Anterior cingulate cortex (tissue), 58 donors: ENCODE data around the gene RNF215.
A peak's percentile ranks its signal among the peaks of the same experiment; 100 is the strongest.

Experiments used
- DNase-seq, 58 donors: peaks; one replicate each; lab custom pipeline; 2025; lab: John Stamatoyannopoulos, UW

The RNF215 gene

DNA sequence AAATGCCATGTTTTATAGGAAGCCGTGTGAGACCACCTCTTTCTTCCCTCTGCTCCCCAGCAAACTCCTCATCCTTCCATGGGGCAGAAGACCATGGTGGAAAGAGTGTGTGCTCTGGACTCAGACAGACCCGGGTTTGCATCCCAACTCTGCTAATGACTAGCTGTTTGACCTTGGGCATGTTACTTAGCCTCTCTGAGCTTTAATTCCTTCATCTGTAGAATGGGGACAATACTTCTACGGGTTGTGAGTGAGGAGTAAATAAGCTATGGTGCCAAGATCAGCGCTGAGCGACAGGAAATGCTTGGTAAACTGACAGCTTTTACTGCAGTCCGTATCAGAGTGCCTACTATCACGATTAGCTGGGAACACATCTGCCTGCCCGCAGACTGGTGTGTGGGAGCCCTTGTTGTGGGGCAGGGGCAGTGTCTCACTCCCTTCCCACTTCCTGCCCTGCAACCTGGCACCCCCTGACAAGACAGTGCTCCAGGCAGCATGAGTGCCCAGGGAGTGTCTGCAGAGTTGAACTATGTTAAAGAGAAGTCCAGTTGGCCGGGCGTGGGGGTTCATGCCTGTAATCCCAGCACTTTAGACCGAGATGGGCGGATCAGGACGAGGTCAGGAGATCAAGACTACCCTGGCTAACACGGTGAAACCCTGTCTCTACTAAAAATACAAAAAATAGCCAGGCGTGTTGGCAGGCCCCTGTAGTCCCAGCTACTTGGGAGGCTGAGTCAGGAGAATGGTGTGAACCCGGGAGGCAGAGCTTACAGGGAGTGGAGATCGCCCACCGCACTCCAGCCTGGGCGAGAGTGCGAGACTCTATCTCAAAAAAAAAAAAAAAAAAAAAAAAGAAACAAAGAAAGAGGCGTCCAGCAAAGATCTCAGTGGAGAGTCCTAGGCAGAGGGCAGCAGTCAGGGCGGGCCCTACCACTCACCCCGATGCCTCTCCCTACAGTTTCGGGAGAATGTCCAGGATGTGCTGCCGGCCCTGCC is 11.8 kb upstream of the RNF215 start:
- DNase-seq: peak in 3 of 58 donors; percentile 14 to 22 (median 15)

DNA sequence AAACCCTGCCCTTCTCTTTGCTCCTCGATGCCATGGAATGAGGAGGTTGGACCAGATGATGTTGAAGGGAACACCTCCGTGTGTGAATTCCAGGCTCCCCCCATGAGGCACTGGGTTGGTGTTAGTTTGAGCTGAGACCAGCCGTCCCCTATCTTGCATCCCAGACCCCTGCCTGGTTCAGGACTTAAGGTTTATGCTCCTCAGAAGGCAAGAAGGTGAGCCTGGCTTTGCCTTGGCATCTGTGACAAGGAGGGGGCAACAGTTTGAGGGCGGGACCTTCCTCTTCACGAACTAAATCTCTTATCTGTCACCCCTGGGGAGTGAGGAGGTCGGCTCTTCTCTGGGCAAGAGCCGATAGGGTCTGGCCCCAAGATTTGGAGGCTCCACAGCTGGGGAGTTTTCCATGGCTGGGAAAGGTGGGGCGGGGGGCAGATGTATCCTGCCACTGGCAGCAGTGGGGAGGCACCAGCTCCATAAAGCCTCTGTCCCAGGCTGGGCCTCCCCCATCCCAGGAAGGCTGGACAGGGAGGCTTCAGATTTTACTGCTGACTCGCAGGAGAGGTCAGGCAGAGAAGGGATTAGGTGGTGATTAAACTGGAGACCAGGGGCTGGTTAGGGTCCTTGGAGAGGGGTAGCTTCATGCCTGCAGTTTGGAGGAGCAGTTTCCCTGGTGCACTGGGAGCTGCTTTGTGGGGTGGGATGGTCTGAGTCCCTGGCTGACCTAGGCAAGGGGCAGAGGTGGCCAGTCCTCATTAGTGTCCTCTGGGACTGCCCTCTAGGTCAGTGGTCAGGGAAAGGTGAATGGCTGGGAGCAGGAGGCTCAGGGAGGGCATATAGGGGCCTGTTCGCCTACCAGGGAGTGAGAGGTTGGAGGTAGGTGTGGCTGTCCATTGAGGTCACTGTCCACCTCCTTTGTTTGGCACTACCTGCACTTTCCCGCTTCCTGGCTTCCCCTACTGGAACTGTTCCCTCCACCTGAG is 10.7 kb upstream of the RNF215 start:
- no peak for DNase-seq

DNA sequence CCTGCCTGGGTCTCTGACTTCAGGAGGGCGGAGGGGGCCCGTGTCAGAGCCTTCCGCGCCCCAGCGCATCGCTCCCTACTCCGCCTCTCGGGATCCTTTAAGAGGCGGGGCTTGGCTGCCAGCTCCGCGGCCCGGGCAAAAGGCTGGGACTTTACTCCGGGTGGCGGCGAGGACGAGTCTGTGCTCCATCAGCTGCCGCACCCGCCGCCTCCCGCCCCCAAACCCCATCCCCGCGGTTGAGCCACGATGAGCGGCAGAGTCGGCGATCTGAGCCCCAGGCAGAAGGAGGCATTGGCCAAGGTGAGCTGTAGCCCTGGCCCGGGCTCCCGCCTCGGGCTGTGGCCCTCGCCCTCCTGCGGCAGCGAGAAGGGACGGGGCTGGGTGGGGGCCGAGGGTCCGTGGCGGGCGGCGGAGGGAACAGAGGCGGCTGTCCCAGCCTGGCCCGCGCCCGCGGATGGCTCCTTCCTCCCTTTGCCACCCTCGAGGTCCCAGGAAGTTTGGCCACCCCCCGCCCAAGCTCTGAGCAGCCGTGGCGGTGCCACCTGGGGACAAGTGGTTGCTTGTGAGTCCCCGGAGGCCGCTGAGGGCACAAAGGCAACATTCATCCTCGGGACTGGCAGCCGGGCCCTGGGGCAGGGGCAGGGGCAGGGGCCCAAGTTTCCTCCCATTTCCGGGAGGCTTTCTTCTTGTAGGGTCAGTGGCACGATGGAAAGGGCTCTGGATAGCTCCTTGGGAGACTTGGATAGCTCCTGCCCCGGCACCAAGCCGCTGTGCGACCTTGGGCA is 9.9 kb upstream of the RNF215 start, which contains the start of gene SEC14L2:
Gene SEC14L2, plus strand, starts transcription at position 148 of the 785 bp plus-strand sequence. Its CDS starts 99 bp downstream, at position 247.
- DNase-seq: peak in 56 of 58 donors; percentile 24 to 84 (median 71)

DNA sequence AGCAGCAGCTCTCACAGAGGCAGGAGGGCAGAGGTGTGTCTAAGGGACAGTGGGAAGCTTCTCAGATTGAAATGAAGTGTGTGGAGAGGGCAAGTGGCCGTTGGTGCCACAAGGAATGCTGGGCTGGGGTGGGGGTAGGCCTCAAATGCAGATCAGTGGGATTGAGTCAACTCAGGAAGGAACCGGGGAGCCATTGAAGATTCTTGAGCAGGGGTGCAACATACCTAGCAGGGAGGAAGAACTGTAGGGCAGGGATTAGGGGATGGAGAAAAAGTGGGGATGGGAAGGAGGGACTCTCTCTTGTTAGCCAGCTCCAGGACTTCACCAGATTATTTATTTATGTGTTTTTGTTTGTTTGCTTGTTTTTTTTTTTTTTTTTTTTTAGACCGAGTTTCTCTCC is 6.7 kb upstream of the RNF215 start:
- DNase-seq: no peak

DNA sequence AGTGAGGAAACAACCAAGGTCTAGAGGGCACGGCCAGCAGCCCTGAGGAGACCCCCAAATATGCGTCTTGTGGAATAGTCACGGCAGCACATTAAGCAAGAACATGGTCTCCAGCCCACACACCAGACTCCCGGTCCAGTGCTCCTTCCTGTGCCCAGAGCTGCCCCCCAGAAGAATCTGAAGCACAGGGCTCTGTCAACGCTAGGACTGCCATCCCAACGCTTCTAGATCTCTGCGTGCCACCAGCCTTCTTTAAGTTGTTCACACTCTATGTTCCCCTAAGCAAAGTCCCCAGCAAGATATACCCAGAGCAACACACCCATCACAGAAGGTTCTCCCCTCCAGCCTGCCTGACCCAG is 6.1 kb upstream of the RNF215 start:
- DNase-seq: no peak

DNA sequence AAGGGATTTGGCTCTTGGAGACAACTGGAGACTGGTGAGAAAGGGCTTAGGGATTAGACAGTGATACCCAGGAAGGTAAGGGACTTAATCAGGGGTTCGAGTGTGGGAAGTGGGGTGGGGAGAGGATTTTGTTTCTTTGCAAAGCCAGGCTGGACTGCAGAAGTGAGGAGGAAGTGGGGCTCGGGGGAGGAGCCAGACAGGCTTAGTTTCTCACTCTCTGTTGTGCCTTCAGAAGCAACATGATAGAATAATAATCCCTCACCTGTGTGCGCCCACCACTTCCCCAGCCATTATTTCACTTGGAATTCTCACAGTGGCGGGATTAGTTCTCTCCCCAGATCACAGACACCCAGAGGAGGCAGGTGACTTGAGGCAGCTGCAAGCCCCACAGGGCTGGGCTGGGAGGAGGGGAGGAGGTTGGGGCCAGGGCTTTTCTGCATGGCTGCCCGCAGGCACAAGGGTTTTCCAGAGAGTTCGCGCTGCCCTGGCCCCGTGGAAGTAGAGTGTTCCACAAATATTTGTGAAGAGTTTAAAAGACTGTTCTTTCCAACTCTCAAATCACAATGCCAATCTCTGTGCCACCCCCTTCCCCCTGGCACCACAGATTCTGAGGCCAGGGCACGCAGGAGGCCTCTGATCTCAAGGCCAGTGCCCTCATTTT is 5.6 kb upstream of the RNF215 start:
- peak in 9 of 58 donors; percentile 5 to 36 (median 17) for DNase-seq

DNA sequence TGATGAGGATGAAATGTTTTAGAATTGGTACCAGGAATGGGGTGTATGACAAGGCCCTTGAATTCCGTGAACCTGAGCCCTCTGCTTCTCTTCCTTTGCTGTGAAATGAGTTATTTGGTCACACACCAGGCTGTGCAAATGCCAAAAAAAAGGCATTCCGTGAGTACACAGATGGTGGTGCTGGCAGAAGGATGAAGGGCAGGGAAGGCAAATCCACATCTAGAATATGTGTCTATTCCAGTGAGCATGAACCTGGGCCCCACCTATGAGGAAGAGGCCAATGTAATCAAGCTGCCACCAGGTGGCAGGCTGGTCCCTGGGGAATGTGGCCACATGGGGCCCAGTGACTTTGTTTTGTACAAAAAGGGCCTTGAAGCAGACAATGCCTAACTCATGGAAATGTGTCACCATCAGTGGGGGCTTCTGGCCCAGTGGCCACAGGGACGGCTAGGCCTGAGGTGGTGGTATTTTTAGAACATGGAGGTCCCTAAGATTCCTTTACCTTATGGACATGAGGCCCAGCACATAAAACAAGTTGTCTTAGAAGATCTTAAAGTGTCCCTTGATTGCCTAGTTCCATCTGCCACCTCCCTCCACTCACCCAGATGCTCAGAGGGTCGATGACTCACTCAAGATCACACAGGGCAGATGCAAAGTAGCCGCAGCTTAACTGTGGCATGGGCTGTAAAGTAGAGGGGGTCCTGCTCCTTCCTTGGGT is 3.9 kb upstream of the RNF215 start:
- peak in 56 of 58 donors; percentile 12 to 80 (median 52) for DNase-seq

DNA sequence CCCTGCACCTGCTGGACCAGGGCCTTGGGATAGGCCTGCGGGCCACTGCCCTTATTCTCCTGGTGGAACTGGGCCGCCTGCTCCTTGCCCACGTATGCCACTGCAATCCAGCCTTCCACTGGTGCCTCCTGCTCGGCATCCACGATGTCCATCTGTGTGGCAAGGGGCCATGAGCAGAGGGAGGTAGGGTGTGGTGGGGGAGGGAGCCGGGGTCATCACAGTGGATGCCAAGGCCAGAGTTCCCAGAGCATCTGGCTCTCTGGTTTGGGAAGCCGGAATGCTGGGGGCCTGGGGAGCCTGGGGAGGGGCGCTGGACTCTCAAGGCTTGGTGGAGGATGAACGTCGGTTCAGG is 627 bp downstream of the RNF215 start:
- peak in 5 of 58 donors; percentile 22 to 55 (median 37) for DNase-seq

DNA sequence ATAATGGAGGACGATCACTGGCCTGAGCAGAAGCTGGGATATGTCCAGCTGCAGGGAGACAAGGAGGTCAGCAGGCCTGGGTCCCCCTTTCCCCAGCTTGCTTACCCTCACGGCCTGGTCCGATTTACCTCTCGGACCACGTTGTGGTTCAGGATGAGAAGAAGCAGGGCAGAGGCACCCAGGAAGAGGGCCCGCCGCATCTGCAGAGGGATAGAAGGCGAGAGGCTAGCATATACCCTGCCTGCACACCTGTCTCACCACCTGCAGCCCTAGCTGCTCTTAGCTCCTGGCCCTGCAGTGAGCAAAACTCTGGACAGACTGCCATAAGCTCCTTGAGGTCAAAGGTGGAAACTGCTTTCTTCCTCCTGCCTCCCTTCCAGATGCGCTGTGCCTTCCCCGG is 1.3 kb downstream of the RNF215 start:
- DNase-seq: no peak

DNA sequence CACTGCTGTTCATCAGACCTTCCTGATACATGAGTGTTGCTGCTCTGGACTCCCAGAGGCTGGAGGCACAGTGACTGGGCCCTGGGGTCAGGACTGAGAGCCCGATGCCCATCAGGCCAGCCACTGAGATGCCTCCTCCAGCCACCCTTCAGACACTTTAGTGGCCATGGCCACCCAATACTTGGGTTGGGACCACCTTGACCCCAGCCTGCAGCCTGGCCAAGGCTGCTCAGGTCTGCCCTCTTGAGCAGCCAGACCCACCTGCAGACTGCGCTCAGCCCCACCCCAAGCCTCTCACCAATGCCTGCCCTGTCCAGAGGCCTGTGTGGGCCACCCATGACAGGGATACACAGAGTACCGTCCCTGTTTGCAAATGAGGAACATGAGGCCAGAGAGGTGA is 4.2 kb downstream of the RNF215 start:
- no peak for DNase-seq

DNA sequence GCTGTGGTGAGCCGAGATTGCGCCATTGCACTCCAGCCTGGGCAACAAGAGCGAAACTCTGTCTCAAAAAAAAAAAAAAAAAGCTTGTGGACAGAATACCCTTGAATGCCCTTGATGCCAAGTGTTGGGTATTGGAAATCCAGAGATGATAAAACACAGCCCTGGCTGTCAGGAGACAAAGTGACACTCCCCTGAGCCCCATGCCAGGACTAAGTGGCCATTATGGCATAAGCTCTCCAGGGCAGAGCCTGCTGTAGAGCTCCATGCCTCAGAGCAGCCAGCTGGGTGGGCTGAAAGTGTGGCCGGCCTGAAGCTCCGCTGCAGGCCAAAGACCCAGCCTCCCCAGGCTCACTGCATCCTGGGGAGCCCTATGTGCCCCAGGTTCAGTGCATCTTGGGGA is 4.9 kb downstream of the RNF215 start:
- DNase-seq: no peak

DNA sequence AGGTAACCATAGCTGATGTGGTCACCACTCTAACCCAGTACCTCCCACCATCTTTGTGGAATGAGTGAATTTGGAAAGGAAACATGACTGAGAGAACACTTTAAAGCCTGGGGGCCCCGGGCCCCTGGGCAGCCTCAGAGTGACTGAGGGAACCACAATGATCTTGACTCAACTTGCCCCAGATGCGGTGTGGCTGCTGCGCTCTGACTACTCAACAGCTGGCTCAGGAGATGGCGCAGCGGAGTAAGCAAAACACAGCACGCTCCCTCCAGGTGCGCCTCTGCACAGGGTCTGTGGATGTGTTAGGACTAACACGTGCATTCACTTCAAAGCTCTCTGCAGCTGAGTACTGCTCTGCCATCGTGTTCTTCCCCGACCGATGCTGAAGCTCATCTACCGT is 5.9 kb downstream of the RNF215 start:
- DNase-seq: no peak

DNA sequence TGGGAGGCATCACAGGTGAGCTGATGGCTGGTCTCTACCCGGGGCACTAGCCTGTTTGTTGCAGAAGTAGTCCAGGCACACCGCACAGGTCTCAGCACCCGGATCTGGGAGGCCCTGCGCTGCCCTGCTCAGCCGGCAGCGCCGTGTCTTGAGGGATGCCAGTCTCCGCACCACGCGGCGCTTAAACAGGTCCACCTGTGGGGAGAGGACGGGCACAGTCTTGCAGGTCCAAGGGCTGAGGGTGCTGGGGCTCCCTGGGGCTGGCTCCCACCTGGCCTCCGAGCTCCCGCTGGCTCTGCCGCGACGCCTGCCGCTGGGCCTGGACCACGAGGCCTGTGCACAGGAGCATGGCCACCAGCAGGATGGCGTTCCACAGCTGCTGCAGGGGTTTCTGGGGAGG is 7.2 kb downstream of the RNF215 start:
- DNase-seq: no peak

DNA sequence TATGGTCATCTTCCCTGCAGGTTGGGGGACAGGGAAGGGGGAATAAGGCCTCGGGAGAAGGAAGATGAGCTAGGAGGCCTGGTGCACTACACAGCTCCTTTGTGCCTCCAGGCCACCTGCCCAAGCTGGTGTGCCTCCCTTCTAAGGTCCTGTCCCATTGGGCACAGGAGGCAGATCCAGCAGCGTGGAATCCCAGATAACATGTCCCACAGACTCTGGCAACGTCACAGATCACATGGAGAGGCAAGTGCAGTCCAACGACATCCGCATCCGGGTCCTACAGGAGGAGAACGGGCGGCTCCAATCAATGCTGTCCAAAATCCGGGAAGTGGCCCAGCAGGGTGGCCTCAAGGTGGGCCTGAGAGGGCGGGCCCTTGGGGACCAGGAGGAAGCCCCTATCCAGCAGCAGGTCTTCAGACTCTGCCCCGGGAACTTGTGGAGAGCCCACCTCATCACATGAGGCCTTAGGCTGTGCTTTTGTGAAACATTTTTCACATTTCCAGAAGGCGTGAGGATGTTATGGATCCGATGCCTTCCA is 11.8 kb downstream of the RNF215 start:
- DNase-seq: no peak

DNA sequence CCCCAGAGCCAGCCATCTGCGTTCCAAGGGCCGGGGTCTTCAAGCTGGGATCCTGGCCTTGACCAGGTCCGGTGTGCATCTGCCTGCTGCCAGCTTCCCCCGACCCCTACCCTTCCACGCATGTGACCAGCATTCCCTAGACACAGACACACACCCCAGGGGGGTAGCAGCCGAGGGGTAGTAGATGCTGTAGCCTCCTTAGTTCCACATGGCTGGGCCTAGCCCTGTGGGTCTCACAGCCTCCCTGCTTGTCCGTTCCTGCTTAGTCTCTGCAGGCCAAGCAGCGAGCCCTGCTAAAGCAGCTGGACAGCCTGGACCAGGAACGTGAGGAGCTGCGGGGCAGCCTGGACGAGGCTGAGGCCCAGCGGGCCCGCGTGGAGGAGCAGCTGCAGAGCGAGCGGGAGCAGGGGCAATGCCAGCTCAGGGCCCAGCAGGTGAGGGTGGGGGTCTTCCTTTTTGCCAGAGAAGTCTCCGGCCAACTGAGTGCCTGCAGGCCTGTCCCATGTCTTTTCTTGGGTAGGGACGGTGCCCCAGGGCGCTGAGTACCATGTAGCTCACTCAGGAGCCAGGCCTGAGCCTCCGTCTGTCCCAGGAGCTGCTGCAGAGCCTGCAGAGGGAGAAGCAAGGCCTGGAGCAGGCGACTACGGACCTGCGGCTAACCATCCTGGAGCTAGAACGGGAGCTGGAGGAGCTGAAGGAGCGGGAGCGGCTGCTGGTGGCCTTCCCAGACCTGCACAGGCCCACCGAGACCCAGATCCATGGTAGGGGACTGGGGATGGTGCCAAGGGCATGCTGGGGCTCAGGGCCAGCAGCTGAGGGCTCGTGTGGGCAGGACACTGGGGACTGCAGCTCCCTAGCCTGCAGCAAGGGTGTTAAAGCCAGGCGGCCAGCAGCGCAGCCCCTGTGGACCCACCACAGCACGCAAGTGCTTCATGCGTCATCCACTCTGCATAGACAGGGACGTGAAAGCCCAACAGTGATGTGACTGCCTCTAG is 13.6 kb downstream of the RNF215 start:
- DNase-seq: peak in 3 of 58 donors; percentile 1 to 39 (median 6)

DNA sequence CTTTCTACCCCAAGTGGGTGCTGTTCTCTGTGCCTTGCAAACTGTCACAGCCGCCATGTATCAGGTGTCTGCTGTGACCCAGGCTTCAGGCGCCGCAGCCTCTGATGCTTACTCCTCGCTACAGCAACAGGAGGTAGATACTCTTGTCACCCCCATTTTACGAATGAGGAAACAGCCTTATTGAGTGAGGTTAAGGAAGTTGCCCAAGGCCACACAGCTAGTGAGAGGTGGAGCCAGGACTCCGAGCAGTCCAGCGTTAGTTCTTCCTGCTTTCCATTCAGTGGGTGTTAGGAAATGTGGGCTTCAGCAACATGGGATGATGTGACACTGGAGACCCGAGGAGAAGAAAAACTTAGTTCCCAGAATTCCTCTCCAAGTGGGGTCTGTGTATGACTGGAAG is 14.3 kb downstream of the RNF215 start:
- no peak for DNase-seq

DNA sequence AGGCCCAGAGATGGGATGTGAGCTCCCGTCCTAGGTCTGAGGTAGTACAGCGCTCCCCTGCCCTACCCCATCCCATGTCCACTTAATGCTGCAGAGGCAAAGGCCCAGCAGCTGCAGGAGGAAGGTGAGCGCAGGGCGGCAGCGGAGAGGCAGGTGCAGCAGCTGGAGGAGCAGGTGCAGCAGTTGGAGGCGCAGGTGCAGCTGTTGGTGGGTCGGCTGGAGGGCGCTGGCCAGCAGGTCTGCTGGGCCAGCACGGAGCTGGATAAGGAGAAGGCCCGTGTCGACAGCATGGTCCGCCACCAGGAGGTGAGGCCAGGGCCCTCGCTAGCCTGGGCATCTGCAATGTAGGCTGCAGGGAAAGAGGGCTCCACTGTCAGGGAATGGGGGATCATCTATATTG is 15.2 kb downstream of the RNF215 start:
- no peak for DNase-seq
